GM12878 (cell line): ENCODE measurements around the gene HECTD4. TPM values are rescaled to one million over a fixed set of nuclear protein-coding genes. Genes with fewer than 3 reads are reported as not detected.

ENCODE experiments used
- ATAC-seq: fragments of 200-7000 bp; cut with Tn5 transposase; 3 replicates; pipeline ENCODE4 v1.9.1; 2020; ENCODE audit warnings: mild to moderate bottlenecking, moderate library complexity
- BruUV-seq: library from RNA; stranded (reverse); fragments of 400-500 nt; replicated peaks from 2 replicates; lab custom pipeline; 2021; lab: Mats Ljungman, UMichigan
- CTCF ChIA-PET: fragments of 300-600 bp; sonication (Branson Sonifier 250); formaldehyde crosslinking; extraction: SDS; loops from one replicate; lab custom pipeline; 2021; ENCODE audit warnings: inconsistent platforms; lab: Yijun Ruan, JAX
- POLR2A ChIA-PET: fragments of 350-600 bp; formaldehyde crosslinking; extraction: SDS; loops from one replicate; lab custom pipeline; 2021; ENCODE audit warnings: inconsistent platforms; lab: Charles Lee
- RAD21 ChIA-PET: fragments of 300-600 bp; sonication (Branson Sonifier 250); formaldehyde crosslinking; loops from one replicate; lab custom pipeline; 2023; ENCODE audit warnings: antibody characterized with exemption; ENCODE audit not compliant: unreplicated experiment; lab: Charles Lee
- SMC1A ChIA-PET: fragments of 300-600 bp; sonication (Branson Sonifier 250); formaldehyde crosslinking; loops from one replicate; lab custom pipeline; 2023; ENCODE audit not compliant: unreplicated experiment, uncharacterized antibody; lab: Charles Lee
- DNase-seq: peaks from one replicate; pipeline ENCODE4 v3.0.0-alpha.2; 2011; ENCODE audit warnings: low read depth, low spot score
- FAIRE-seq: peaks from 3 replicates; lab custom pipeline; 2011; peaks lifted over from hg19 to GRCh38; lab: Jason Lieb, UNC
- H2AFZ ChIP-seq: 2 replicates; pipeline ENCODE4 v1.6.0; 2011; ENCODE audit warnings: low read depth, low read length, control low read depth; ENCODE audit not compliant: control insufficient read depth
- H3K27ac ChIP-seq: 2 replicates; pipeline ENCODE4 v1.5.1; 2011; ENCODE audit warnings: control low read depth; ENCODE audit not compliant: control insufficient read depth, insufficient read depth
- H3K27me3 ChIP-seq, 2 experiments: replicated peaks in 1 of 2; 2 replicates each; pipeline versions ENCODE4 v1.6.0 to v1.6.1; 2011; ENCODE audit warnings: low read length in 1 of 2; ENCODE audit not compliant: control insufficient read depth in 2 of 2, insufficient read depth in 2 of 2
- H3K36me3 ChIP-seq, 2 experiments: 2 replicates each; pipeline ENCODE4 v1.5.1; 2011; ENCODE audit warnings: low read length in 1 of 2; ENCODE audit not compliant: control insufficient read depth in 2 of 2, insufficient read depth in 2 of 2
- H3K4me1 ChIP-seq: 2 replicates; pipeline ENCODE4 v1.6.1; 2011; ENCODE audit warnings: mild to moderate bottlenecking, low read length, moderate library complexity, mixed read lengths; ENCODE audit not compliant: control insufficient read depth, insufficient read depth
- H3K4me2 ChIP-seq: 2 replicates; pipeline ENCODE4 v1.6.0; 2011; ENCODE audit warnings: control low read depth; ENCODE audit not compliant: control insufficient read depth, insufficient read depth
- H3K4me3 ChIP-seq: fragments of 200-600 bp; sonication (generic); 2 replicates; pipeline ENCODE4 v1.5.1; 2016
- H3K79me2 ChIP-seq: 2 replicates; pipeline ENCODE4 v1.6.0; 2011; ENCODE audit warnings: low read length; ENCODE audit not compliant: control insufficient read depth, insufficient read depth
- H3K9ac ChIP-seq: 2 replicates; pipeline ENCODE4 v1.8.0; 2011; ENCODE audit warnings: low read length, control low read depth, mixed read lengths; ENCODE audit not compliant: control insufficient read depth, insufficient read depth
- H3K9me3 ChIP-seq: replicated peaks from 3 replicates; pipeline ENCODE4 v1.5.1; 2011; ENCODE audit warnings: mild to moderate bottlenecking, low read length; ENCODE audit not compliant: control insufficient read depth, insufficient read depth
- H4K20me1 ChIP-seq: 2 replicates; pipeline ENCODE4 v1.6.0; 2011; ENCODE audit not compliant: control insufficient read depth, insufficient read depth
- BRCA1 ChIP-seq: IDR thresholded peaks from 2 replicates; pipeline ENCODE4 v1.6.1; 2011; ENCODE audit warnings: low read depth, low read length, improper control_type of control experiment
- ETV6 ChIP-seq, 2 experiments: fragments of 450-650 bp in 1 of 2; IDR thresholded peaks in 1 of 2; conservative IDR thresholded peaks in 1 of 2; 2 replicates each; pipeline ENCODE4 v1.6.1; 2014; ENCODE audit warnings: antibody characterized with exemption in 1 of 2, borderline replicate concordance in 1 of 2, low read depth in 1 of 2, mild to moderate bottlenecking in 1 of 2, moderate library complexity in 1 of 2
- KLF5 ChIP-seq: fragments of 450-650 bp; IDR thresholded peaks from 2 replicates; pipeline ENCODE4 v1.6.1; 2014; ENCODE audit warnings: mild to moderate bottlenecking; ENCODE audit not compliant: partially characterized antibody
- NFYB ChIP-seq: IDR thresholded peaks from 2 replicates; pipeline ENCODE4 v1.6.1; 2011; ENCODE audit warnings: low read depth, mild to moderate bottlenecking, low read length, improper control_type of control experiment, moderate library complexity; ENCODE audit not compliant: insufficient read depth
- PAX8 ChIP-seq: fragments of 450-650 bp; IDR thresholded peaks from 2 replicates; pipeline ENCODE4 v1.6.1; 2017; ENCODE audit warnings: mild to moderate bottlenecking, moderate library complexity
- PML ChIP-seq: IDR thresholded peaks from 2 replicates; pipeline ENCODE4 v1.6.1; 2012; ENCODE audit warnings: low read length, inconsistent platforms
- POLR2A ChIP-seq: IDR thresholded peaks from 2 replicates; pipeline ENCODE4 v1.6.1; 2011; ENCODE audit warnings: low read depth, mild to moderate bottlenecking, low read length
- TARDBP ChIP-seq: IDR thresholded peaks from 2 replicates; pipeline ENCODE4 v1.6.1; 2016; ENCODE audit warnings: borderline replicate concordance
- ZBTB11 ChIP-seq: fragments of 450-650 bp; formaldehyde crosslinking; IDR thresholded peaks from 2 replicates; pipeline ENCODE4 v1.5.0; 2022; ENCODE audit warnings: mild to moderate bottlenecking, missing genetic modification characterization
- ZNF217 ChIP-seq: fragments of 450-650 bp; IDR thresholded peaks from 2 replicates; pipeline ENCODE4 v1.6.1; 2017; ENCODE audit warnings: antibody characterized with exemption, mild to moderate bottlenecking
- ZNF24 ChIP-seq: fragments of 450-650 bp; IDR thresholded peaks from 2 replicates; pipeline ENCODE4 v1.6.1; 2017; ENCODE audit warnings: antibody characterized with exemption, mild to moderate bottlenecking
- whole genome bisulfite sequencing: methylation state at CpG from one replicate; pipeline ENCODE4 v1.1.6; 2016; ENCODE audit warnings: low lambda C conversion rate; ENCODE audit not compliant: insufficient replicate concordance, insufficient coverage; ENCODE audit errors: missing lambda C conversion rate; 5-methylcytosine and 5-hydroxymethylcytosine counted together
- in situ Hi-C: fragments of 300-500 bp; cut with MboI; formaldehyde crosslinking; loops from 9 replicates; pipeline ENCODE4 v1.14.3; 2018; ENCODE audit warnings: mixed read lengths
- intact Hi-C: fragments of 100-400 bp; cut with micrococcal nuclease; formaldehyde crosslinking; loops from one replicate; pipeline ENCODE4 v1.14.2; 2022; ENCODE audit not compliant: unreplicated experiment
- polyA plus RNA-seq, 11 experiments: library from polyadenylated mRNA; depleted of rRNA in 4 of 11; unstranded in 6 of 11; stranded (reverse) in 5 of 11; fragments of >200 nt; fragmentation: Nextera tagmentation in 4 of 11; fragmentation: Illumina TruSeq in 1 of 11; extraction: Ambion mirVana in 4 of 11; extraction: Trizol in 1 of 11; gene quantifications; 1 replicate in 1 of 11; 2 replicates in 10 of 11; pipeline versions ENCODE4 v1.2.1 to v1.2.3, GENCODE V29; 2011 to 2016; ENCODE audit warnings: inconsistent platforms in 2 of 11, missing spikeins in 2 of 11, low read depth in 1 of 11
- total RNA-seq, 4 experiments: library from RNA; depleted of rRNA in 3 of 4; stranded (reverse); fragments of >200 nt in 3 of 4; fragmentation: Illumina TruSeq in 1 of 4; extraction: Trizol in 1 of 4; gene quantifications; 2 replicates each; pipeline versions ENCODE4 v1.2.1 to v1.2.3, GENCODE V29; 2013 to 2021
- TF ChIP-seq, protein P1 (sequence below): fragments of 450-650 bp; IDR thresholded peaks from 2 replicates; pipeline ENCODE4 v1.6.1; 2017; ENCODE audit warnings: low read depth, mild to moderate bottlenecking, moderate library complexity

Gene HECTD4
- total and polyA plus RNA-seq, 10 of the 15 experiments (the other 5 are each of a cell fraction or from before 2014, with no cell fraction given): 5.8 to 43.9 (median 17.9) TPM

DNA sequence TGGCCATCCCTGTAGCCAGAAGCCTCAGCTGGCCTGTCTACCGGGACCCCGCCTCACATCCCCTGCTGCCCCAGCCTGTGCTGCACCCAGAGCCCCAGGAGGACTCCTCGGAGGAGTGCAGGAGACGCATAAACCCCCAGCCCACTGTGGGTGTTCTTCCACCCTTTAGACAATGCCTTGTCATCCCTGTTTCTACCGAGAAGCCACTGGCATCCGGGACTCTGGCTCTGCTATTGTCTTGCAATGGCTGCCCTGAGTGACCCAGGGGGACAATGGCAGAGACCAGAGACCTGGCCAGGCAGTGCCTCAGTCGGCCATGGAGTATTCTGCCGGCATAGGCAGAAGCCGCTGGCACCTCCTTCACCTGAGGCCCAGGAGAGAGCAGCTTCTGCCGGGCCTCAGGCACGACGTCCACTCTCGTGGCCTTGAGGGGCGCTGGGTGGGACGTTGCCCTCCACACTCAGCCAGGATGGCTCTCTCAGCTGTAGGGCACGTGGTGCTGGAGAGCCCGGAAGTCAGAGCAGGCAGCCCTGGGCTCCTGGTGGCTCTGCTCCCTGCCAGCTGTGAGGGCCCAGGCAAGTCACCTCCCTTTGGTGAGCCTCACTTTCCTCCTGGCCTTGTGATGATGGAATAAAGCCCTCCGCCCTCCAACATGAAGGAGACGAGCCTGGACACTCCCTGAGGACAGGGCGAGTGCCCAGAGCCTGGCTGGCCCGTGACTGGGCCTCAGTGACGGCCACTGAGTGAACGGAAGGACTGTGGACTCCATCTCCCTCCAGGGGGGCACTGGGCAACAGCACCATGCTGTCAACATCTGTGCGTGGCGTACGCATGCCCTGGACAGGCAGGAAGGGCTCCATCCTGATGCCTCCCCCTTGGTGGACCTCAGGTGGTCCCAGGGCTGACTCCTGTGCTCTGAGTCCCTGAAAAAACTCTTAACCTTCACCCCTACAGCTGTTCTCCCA, 215.9 kb downstream of the HECTD4 start:
- H3K27ac ChIP-seq: no peak overlapping the region
- H3K9ac ChIP-seq: no peak overlapping the region
- no peak overlapping the region for H3K4me3 ChIP-seq
- RAD21 ChIA-PET: no interaction called here
- peaks cover 3% of the 10 kb centered on the region in 2 experiments; a peak in 3 of 4 replicates for H3K36me3 ChIP-seq
- no peak overlapping the region for H3K4me2 ChIP-seq
- no peaks in the 10 kb centered on the region for H4K20me1 ChIP-seq
- DNase-seq (no peak), ATAC-seq (no peak), FAIRE-seq (no peak)
- intact Hi-C loops: no loop called here
- no peaks in the 10 kb centered on the region for H3K9me3 ChIP-seq
- H3K27me3 ChIP-seq: no peaks in the 10 kb centered on the region
- CTCF ChIA-PET: interaction anchor here (0.6 kb wide), 1 partner anchor 221 kb away, joined by 3 read pairs; no protein-coding TSS in a partner anchor
- H3K79me2 ChIP-seq: no peaks in the 10 kb centered on the region
- SMC1A ChIA-PET: no interaction called here
- WGBS: 90% methylated on average over 24 of the region's 26 CpGs
- H3K4me1 ChIP-seq: no peaks in the 10 kb centered on the region
- H2AFZ ChIP-seq: no peak overlapping the region
- in situ Hi-C loops: no loop called here
- POLR2A ChIA-PET: no interaction called here
- BruUV-seq: no TSS peak
- TF ChIP-seq NFYB (no peak), ZNF217 (no peak)

DNA sequence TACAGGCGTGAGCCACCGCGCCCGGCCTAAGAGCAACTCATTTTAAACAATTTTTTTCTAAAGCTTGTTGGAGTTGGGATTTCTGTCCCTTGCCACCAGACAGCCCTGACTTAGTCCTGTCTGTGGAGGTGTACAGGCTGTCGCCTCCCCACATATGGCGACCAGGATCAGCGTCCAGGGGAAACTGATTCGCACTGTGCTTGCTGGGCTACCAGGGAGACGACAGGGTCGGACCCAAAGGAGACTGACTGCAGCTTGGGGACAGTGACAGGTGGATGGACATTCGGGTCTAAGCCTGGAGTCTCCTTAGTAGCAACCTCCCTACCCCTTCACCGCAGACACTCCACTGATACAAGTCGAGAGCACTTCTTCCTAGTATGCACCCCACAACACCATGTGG, 216.6 kb downstream of the HECTD4 start:
- RAD21 ChIA-PET: no interaction called here
- Histone ChIP-seq H4K20me1 (no peaks in the 10 kb centered on the region), H3K4me3 (no peak overlapping the region), H3K27me3 (no peaks in the 10 kb centered on the region), H3K27ac (no peak overlapping the region), H3K79me2 (no peaks in the 10 kb centered on the region), H3K9me3 (no peaks in the 10 kb centered on the region), H3K9ac (no peak overlapping the region), H3K4me2 (no peak overlapping the region), H3K4me1 (no peaks in the 10 kb centered on the region), H2AFZ (no peak overlapping the region), H3K36me3 (peaks cover 0 to 3% of the 10 kb centered on the region in 2 experiments; a peak in 3 of 4 replicates)
- no peak for DNase-seq
- BruUV-seq: no TSS peak
- ATAC-seq: no peak
- intact Hi-C loops: no loop called here
- WGBS: 93% methylated on average over 13 of the region's 13 CpGs
- CTCF ChIA-PET: no interaction called here
- POLR2A ChIA-PET: no interaction called here
- FAIRE-seq: no peak
- SMC1A ChIA-PET: no interaction called here
- in situ Hi-C loops: no loop called here
- no peak for TF ChIP-seq POLR2A
- TF ChIP-seq ZNF24: no peak
- TF ChIP-seq, protein P1, sequence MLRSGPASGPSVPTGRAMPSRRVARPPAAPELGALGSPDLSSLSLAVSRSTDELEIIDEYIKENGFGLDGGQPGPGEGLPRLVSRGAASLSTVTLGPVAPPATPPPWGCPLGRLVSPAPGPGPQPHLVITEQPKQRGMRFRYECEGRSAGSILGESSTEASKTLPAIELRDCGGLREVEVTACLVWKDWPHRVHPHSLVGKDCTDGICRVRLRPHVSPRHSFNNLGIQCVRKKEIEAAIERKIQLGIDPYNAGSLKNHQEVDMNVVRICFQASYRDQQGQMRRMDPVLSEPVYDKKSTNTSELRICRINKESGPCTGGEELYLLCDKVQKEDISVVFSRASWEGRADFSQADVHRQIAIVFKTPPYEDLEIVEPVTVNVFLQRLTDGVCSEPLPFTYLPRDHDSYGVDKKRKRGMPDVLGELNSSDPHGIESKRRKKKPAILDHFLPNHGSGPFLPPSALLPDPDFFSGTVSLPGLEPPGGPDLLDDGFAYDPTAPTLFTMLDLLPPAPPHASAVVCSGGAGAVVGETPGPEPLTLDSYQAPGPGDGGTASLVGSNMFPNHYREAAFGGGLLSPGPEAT: no peak
- TF ChIP-seq PML: no peak
- no peak for TF ChIP-seq TARDBP
- no peak for TF ChIP-seq BRCA1
- no peak for TF ChIP-seq KLF5
- TF ChIP-seq ZBTB11 (CRISPR knock-in tag): no peak
- TF ChIP-seq PAX8: no peak
- no peak for TF ChIP-seq ETV6 (conservative IDR thresholded peaks at IDR 0.05 in 1 of 2, IDR thresholded peaks at IDR 0.05 in 1 of 2; ENCODE audit: borderline replicate concordance in 1 of 2, low read depth in 1 of 2)
